Measurements from ENCODE around the gene FERD3L.

FERD3L gene

DNA sequence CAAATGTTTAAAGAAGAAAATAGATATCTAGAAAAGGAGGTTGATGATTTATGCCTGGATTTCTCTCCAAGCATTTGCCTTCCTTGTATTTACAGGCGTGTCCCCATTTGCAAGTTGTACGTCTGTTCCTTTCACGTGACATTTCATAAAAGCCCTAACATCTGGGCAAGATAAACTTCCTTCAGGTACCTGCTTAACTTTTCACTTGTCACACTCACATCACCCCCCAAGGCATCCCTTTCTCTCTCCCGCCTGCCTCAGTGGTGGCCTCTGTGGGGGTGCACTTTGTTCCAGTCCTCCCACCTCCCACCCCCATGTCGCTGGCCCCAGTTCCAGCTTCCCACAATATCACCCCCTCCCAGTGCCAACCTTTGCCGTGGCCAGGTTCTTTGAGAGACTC, 34.4 kb downstream of the FERD3L start:
- peaks cover 5% of the 10 kb centered on the region for H3K9me3 Mint-ChIP-seq
- no peak for DNase-seq
- peaks cover 4% of the 10 kb centered on the region for H3K4me1 Mint-ChIP-seq
- no peaks in the 10 kb centered on the region for H3K36me3 Mint-ChIP-seq (ENCODE audit: low read depth)
- no peak for ATAC-seq
- H3K4me3 Mint-ChIP-seq: no peak overlapping the region
- H3K27ac Mint-ChIP-seq: no peak overlapping the region
- peaks cover 96% of the 10 kb centered on the region for H3K27me3 Mint-ChIP-seq

DNA sequence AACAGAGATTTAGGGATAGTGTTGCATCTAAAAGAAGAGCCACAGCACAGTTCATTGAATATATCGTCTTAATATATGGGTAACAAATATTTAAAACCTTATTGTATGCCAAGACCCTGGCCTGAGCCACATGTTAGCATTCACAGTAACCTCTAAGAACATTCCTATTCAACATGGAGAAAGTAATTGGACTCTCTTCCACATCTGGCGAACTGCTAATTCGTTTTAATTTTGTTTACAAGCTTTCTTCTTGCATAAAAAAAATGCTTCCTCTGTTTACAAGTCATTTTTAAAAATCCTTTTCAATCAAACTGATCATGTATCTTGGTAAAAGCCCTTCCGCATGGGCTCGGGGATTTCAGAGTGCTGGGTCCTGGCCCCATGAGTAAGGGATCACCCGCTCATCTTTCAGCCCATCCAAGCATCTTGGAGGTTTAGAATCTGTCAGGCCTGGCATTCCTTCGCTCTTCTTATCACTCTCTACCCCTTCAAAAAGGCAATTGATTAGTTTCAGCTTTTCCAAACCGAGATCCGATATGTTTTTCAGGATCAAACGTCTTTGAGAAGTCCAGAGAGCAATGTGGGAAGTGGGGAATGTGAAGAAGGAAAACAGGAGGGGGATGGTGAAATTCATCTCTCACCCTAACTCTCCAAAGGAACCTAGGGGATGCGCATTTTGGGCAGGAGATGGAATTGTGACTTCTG, 35.0 kb downstream of the FERD3L start:
- H3K4me1 Mint-ChIP-seq: peaks cover 4% of the 10 kb centered on the region
- H3K36me3 Mint-ChIP-seq (ENCODE audit: low read depth): no peaks in the 10 kb centered on the region
- peaks cover 5% of the 10 kb centered on the region for H3K9me3 Mint-ChIP-seq
- no peak overlapping the region for H3K4me3 Mint-ChIP-seq
- ATAC-seq (no peak), DNase-seq (no peak)
- peaks cover 98% of the 10 kb centered on the region for H3K27me3 Mint-ChIP-seq
- H3K27ac Mint-ChIP-seq: no peak overlapping the region

DNA sequence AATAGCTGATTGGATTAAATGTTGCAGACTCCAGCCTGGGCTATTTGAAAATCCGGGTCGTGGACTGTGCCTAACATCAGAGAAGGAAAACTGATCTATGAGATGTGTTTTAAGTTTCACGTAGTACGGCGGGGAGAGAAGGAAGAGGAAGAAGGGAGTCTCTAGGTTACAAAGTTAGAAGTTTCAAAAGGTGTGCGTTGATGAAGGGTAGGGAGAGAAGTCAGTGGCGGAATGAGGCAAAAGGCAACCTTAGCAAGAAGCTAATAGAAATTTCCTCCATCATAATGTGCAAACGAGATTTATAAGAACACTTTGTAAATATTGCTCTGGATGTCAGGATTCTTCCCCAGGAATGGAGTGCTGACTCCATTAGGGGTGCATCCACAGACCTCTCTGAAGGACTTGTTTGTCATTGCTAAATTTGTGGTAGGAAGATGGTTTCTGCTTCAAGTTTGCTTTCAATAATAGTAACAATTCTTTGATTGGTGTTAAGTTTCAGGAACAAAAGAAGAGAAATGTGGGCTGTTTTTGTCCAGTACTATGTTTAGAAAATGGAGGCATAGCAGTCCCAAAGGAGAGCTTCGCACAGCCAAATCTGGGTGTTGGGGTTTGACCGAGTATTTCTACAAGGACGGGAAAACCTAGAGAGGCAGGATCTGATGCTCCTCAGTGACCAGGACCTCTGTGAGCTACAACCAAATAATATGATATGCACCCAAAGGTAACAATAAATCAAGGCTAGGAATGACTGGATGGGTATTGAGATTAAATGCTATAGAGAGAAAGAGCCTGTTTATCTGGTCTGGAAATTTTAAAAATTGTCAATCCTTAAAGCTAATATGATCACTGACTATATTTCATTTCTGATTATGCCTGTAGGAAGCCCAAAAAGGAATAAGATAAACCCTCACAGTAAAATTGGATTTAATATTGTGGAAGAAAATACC, 35.9 kb downstream of the FERD3L start:
- no peak overlapping the region for H3K27ac Mint-ChIP-seq
- peaks cover 99% of the 10 kb centered on the region for H3K27me3 Mint-ChIP-seq
- H3K4me3 Mint-ChIP-seq: no peak overlapping the region
- no peaks in the 10 kb centered on the region for H3K36me3 Mint-ChIP-seq (ENCODE audit: low read depth)
- DNase-seq (no peak), ATAC-seq (no peak)
- peaks cover 5% of the 10 kb centered on the region for H3K9me3 Mint-ChIP-seq
- peaks cover 4% of the 10 kb centered on the region for H3K4me1 Mint-ChIP-seq

DNA sequence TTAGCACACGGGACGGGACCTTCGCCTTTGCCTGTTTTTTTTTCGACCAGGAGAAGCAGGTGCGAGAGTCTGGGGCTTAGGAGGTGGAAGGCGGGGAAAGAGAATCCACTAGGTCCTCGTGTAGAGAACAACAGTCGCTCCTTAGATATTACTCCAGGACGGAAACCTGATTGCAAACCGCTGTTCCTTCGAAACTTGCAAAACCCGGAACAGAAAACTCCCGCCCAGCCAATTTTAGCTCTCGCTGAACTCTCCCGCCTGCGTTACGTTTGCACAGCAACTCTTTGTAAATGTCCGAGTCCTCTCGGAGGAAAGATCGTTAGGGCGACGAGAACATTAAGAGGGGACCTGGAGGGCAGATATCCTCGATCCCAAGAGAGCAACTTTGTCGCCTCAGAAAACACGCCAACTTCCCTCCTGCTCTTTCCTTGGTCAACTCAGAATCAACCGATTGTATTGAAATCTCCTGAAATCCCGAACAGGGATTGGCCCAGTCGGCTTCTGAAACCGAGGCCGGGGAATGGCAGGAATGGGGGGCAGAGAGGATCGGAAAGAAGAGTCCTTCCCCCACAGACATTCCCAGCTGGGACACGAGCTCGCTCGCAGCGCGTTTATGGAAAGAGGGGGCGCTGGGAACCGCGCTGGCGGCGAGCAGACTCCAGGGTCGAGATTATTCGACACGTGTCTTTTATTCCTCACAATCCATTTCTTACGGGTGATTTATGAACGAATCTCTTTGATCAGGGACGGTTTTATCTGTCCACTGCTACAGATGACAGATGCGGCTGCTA, 37.7 kb downstream of the FERD3L start:
- no peaks in the 10 kb centered on the region for H3K36me3 Mint-ChIP-seq (ENCODE audit: low read depth)
- peaks cover 5% of the 10 kb centered on the region for H3K9me3 Mint-ChIP-seq
- DNase-seq (no peak), ATAC-seq (no peak)
- no peak overlapping the region for H3K4me3 Mint-ChIP-seq
- H3K4me1 Mint-ChIP-seq: peaks cover 4% of the 10 kb centered on the region
- no peak overlapping the region for H3K27ac Mint-ChIP-seq
- peaks cover 94% of the 10 kb centered on the region for H3K27me3 Mint-ChIP-seq

DNA sequence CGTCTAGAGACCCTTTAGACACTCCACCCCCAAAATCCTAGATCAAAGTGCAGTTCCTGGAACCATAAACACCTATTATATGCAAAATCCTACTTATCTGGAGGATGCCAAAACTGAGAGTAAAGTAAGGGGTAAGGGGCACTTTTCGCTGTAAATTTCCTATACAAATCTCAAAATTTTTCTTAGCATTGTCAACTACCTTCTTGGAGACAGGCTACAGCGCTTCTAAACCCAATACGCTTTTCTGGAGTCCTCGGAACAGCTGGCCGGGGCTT, 38.2 kb downstream of the FERD3L start:
- ATAC-seq: no peak
- Mint-ChIP-seq H3K4me3 (no peak overlapping the region), H3K4me1 (peaks cover 4% of the 10 kb centered on the region)

DNA sequence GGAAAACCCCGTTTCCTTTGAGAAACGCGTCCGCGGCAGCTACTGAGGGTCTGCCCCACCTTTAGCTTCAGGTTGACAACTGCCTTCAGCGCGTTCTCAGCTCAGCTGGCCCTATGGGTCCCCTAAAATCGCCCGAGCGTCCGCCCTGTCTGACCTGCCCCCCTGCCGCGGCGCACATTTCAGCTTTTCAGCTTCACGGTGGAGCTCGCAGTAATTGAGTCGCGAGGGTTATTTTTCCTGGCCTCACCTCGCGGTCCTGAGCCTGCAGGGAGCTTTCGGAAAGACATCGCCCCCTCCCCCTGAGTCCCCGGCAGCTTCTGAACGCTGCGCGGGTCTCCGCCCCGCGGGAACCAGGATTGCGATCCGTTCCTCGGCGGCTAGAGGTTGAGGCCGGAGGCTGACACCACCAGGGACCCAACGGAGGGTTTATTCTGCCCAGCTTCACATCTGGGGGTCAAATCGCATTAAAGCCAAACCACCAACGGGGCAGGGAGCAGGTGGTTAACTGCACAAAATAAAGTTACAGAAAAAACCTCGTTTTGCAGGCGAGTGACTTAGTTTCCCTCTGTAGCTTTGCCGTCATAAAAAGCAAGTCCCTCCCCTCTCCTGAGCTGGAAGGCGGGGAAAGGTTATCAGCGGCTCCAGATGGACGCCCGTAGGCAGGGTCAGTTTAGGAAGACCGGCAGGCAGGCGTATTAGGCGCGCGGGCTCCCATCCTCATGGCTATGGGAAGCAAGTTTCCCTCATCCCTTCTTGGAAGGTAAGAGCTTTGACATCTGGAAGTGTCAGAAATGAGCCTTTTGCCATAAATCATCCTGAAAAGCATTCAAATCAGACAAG, 38.8 kb downstream of the FERD3L start:
- no peaks in the 10 kb centered on the region for H3K36me3 Mint-ChIP-seq (ENCODE audit: low read depth)
- H3K4me3 Mint-ChIP-seq: no peak overlapping the region
- H3K9me3 Mint-ChIP-seq: peaks cover 5% of the 10 kb centered on the region
- ATAC-seq: no peak
- H3K4me1 Mint-ChIP-seq: peaks cover 4% of the 10 kb centered on the region
- H3K27ac Mint-ChIP-seq: no peak overlapping the region
- DNase-seq: no peak
- peaks cover 87% of the 10 kb centered on the region for H3K27me3 Mint-ChIP-seq

More for the DNA sequence above, 38.2 kb downstream of the FERD3L start:
- peaks cover 5% of the 10 kb centered on the region for H3K9me3 Mint-ChIP-seq
- H3K36me3 Mint-ChIP-seq (ENCODE audit: low read depth): no peaks in the 10 kb centered on the region
- no peak for DNase-seq
- peaks cover 89% of the 10 kb centered on the region for H3K27me3 Mint-ChIP-seq
- no peak overlapping the region for H3K27ac Mint-ChIP-seq

DNA sequence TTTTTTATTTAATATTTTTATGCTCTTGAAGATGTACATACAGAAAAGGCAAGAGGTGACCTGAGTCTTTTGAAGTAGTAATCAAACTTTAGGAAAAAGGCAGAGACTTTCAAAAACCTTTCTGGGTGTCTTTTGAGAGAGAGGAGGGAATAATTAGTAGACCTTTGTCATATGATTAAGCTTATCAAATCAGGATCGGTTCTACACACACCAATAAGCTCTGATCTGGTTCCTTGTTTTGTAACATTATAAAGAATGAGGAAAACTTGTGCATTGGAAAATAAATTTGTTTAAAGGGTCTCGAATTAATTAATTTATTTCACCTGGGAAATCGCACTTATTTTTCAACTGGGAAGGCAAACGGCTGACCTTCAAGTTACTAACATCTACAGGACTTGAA, 39.7 kb downstream of the FERD3L start:
- no peaks in the 10 kb centered on the region for H3K36me3 Mint-ChIP-seq (ENCODE audit: low read depth)
- no peak overlapping the region for H3K4me3 Mint-ChIP-seq
- peaks cover 4% of the 10 kb centered on the region for H3K4me1 Mint-ChIP-seq
- peaks cover 5% of the 10 kb centered on the region for H3K9me3 Mint-ChIP-seq
- H3K27ac Mint-ChIP-seq: no peak overlapping the region
- no peak for ATAC-seq
- peaks cover 80% of the 10 kb centered on the region for H3K27me3 Mint-ChIP-seq
- no peak for DNase-seq

DNA sequence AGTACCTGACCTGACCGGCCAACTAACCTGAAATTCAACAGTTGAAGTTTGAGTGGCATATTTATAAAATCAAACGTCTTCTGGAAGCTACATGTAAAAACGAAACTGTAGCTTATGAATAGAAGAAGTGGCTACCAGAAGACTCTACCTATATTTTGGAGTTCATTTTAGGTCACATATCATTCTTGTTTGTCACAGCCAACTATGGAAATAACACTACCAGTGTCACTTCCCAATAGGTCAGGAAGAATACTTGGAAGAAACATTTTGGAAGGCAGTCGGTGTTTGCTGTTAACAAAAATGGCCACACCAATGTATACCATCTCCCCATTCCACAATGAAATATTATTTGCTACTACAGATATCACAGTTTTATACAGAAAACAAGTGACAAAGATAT, 40.4 kb downstream of the FERD3L start:
- H3K36me3 Mint-ChIP-seq (ENCODE audit: low read depth): no peaks in the 10 kb centered on the region
- peaks cover 73% of the 10 kb centered on the region for H3K27me3 Mint-ChIP-seq
- H3K9me3 Mint-ChIP-seq: peaks cover 5% of the 10 kb centered on the region
- ATAC-seq (no peak), DNase-seq (no peak)
- H3K4me3 Mint-ChIP-seq: no peak overlapping the region
- H3K27ac Mint-ChIP-seq: no peak overlapping the region
- H3K4me1 Mint-ChIP-seq: peaks cover 4% of the 10 kb centered on the region

DNA sequence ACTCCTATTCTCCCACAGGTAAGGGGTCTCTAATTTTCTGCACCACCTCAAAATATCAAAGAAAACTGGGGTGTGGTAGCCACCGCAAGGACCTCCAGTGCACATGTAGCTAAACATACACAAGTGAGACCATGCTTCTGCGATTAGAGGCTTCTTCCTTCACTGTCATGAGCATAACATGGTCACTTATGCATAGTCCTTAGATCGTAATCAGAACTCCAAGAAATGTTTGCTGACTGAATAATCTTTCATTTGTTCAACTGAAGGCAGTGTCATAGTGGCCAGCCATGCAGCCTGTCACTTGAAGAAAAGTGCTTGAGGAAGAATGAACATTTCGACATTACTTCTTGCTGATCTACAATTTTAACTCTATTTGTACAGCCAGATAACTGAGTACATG, 42.3 kb downstream of the FERD3L start:
- peaks cover 2% of the 10 kb centered on the region for H3K4me1 Mint-ChIP-seq
- no peak for DNase-seq
- no peaks in the 10 kb centered on the region for H3K9me3 Mint-ChIP-seq
- H3K4me3 Mint-ChIP-seq: no peak overlapping the region
- H3K27ac Mint-ChIP-seq: no peak overlapping the region
- ATAC-seq: no peak
- peaks cover 54% of the 10 kb centered on the region for H3K27me3 Mint-ChIP-seq
- no peaks in the 10 kb centered on the region for H3K36me3 Mint-ChIP-seq (ENCODE audit: low read depth)

DNA sequence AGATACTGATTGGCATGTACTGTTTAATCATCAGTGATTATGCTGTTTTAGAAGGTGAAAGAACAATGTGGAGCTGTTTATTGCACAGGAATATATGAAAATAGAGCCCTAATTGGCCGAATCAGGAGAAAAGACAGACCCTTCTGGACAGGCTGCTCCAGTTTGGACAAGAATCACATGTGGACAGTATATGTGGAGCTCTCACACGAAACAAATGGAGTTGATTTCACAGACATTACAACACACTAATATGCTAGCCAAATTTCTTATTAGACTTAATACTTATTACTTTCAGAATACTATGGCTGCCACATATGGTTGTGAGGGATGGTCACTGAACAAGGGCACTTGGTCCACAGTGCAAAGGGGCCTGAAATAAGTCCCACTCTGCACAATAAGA, 43.3 kb downstream of the FERD3L start:
- Mint-ChIP-seq H3K4me3 (no peak overlapping the region), H3K9me3 (no peaks in the 10 kb centered on the region), H3K27me3 (peaks cover 44% of the 10 kb centered on the region), H3K27ac (no peak overlapping the region), H3K4me1 (peaks cover 2% of the 10 kb centered on the region), H3K36me3 (ENCODE audit: low read depth) (no peaks in the 10 kb centered on the region)
- no peak for DNase-seq
- no peak for ATAC-seq

DNA sequence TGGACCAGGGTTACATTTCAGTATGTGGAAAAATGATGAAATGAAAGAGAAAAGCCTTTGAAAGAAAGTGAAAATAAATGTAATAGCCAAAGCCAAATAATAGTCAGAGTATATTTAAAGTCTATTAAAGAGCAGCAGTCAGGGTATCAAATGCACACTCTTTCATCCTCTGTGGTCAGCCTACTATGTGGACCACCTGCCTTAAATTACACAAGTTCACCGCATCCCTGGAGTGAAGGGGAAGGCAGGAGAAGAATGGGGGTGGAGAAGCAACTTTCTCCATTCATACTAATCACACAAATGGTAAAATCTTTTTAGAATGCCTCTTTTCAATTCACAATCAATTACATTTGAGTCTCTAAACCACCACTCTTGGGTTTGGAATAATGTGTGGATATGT, 43.7 kb downstream of the FERD3L start:
- Mint-ChIP-seq H3K27me3 (peaks cover 40% of the 10 kb centered on the region), H3K4me1 (peaks cover 2% of the 10 kb centered on the region), H3K4me3 (no peak overlapping the region), H3K27ac (no peak overlapping the region), H3K36me3 (ENCODE audit: low read depth) (no peaks in the 10 kb centered on the region), H3K9me3 (no peaks in the 10 kb centered on the region)
- no peak for DNase-seq
- no peak for ATAC-seq

DNA sequence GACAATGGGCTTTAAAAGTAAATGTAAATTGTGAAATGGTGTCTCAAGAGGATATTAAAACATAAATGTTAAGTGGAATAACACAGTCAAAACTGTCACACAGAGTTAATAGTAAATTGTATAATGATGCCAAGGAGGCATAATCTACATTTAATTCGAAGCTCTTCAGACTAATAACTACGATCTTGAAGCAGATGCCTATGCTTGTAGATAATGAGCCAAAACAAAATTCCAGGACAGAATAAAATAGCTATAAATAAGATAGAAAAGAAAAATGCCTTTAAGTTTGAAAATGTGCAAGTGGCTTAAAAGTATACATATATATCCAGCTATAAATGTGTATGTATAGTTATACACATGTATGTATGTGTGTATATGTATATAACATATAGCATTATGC, 45.3 kb downstream of the FERD3L start:
- no peak for DNase-seq
- H3K4me1 Mint-ChIP-seq: no peaks in the 10 kb centered on the region
- H3K27ac Mint-ChIP-seq: no peak overlapping the region
- H3K9me3 Mint-ChIP-seq: no peaks in the 10 kb centered on the region
- H3K4me3 Mint-ChIP-seq: no peak overlapping the region
- ATAC-seq: no peak
- peaks cover 25% of the 10 kb centered on the region for H3K27me3 Mint-ChIP-seq
- H3K36me3 Mint-ChIP-seq (ENCODE audit: low read depth): no peaks in the 10 kb centered on the region

DNA sequence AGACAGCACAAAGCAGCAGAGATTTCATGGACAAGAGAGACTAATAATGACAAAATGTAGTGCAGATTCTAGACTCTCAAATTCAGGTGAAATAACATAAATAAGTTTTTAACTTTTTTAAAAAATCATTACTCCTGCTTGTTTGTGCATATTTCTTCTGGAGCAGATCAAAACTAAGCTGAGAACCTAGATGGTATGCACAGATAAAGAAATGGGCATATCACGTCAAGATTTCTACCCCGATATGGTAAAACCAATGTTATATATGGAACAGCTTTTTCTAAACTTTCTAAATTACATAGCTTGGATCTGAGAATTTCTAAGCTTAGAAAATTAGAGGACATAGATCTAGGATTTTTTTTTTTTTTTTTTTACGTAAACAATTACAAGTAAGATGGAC, 46.0 kb downstream of the FERD3L start:
- DNase-seq: no peak
- H3K27ac Mint-ChIP-seq: no peak overlapping the region
- no peak overlapping the region for H3K4me3 Mint-ChIP-seq
- H3K36me3 Mint-ChIP-seq (ENCODE audit: low read depth): no peaks in the 10 kb centered on the region
- ATAC-seq: no peak
- no peaks in the 10 kb centered on the region for H3K9me3 Mint-ChIP-seq
- peaks cover 18% of the 10 kb centered on the region for H3K27me3 Mint-ChIP-seq
- no peaks in the 10 kb centered on the region for H3K4me1 Mint-ChIP-seq

DNA sequence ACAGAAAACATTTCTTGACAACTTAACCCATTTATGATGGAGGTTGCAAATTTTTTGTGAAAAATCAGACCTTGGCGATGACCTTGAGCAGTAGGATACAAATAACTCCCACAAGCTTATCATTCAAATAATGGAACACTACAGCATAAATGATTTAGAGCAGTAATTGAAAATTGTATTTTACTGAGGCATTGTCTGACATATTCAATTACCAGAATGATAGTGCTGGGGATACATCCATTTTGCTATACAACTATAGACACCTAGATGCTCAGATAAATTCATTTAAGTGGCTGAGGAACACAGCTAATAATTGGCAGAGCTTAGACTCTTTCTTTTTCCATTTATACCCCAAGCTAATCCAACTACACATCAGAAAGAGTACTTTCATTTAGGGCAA, 46.7 kb downstream of the FERD3L start:
- Mint-ChIP-seq H3K27me3 (peaks cover 15% of the 10 kb centered on the region), H3K36me3 (ENCODE audit: low read depth) (no peaks in the 10 kb centered on the region), H3K9me3 (no peaks in the 10 kb centered on the region), H3K4me1 (no peaks in the 10 kb centered on the region), H3K27ac (no peak overlapping the region), H3K4me3 (no peak overlapping the region)
- no peak for DNase-seq
- ATAC-seq: no peak

Data from activated naive CD8-positive, alpha-beta T cell treated with anti-CD3 and anti-CD28 coated beads, Interleukin-2, amount 50 U/mL, for 24 hours (primary cell).